GM12864 (cell line): Measurements from ENCODE around the gene KCNJ9.
"Not testable (repeated sequence)": the region's sequence is repeated elsewhere in the genome, so short reads cannot be mapped to it uniquely, and the experiment has no call there.

Source experiments
- DNase-seq: peaks from one replicate; pipeline ENCODE4 v3.0.0-alpha.2; 2011; ENCODE audit warnings: low read depth
- H3K4me3 ChIP-seq: 2 replicates; pipeline ENCODE4 v1.5.1; 2011; ENCODE audit warnings: mild to moderate bottlenecking, low read depth, low read length, control low read depth
- CTCF ChIP-seq: IDR thresholded peaks from 2 replicates; pipeline ENCODE4 v1.5.1; 2011; ENCODE audit warnings: low read depth, mild to moderate bottlenecking, moderate library complexity, low read length, control low read depth, inconsistent platforms; ENCODE audit errors: missing control alignments

KCNJ9 gene

GRCh38 chr1:160125746-160126145, 44.4 kb downstream of the KCNJ9 start:
- no peak overlapping the region for H3K4me3 ChIP-seq
- no peak for DNase-seq
- TF ChIP-seq CTCF: no peak

- not testable (repeated sequence) for H3K4me3 ChIP-seq, DNase-seq
These were observed 45.0 kb downstream of the KCNJ9 start for GRCh38 chr1:160126342-160126741.

- DNase-seq: no peak
- no peak for TF ChIP-seq CTCF
- H3K4me3 ChIP-seq: no peak overlapping the region
These were observed 46.0 kb downstream of the KCNJ9 start for GRCh38 chr1:160127381-160127780.

- H3K4me3 ChIP-seq: no peak overlapping the region
- no peak for DNase-seq
- no peak for TF ChIP-seq CTCF
These were observed 46.7 kb downstream of the KCNJ9 start for GRCh38 chr1:160127865-160128523.

- no peak for DNase-seq
- no peak overlapping the region for H3K4me3 ChIP-seq
- TF ChIP-seq CTCF: no peak
These were observed 47.3 kb downstream of the KCNJ9 start for GRCh38 chr1:160128636-160129035.

- no peak for DNase-seq
These were observed 47.7 kb downstream of the KCNJ9 start for GRCh38 chr1:160129046-160129445.

GRCh38 chr1:160129558-160129957, 48.2 kb downstream of the KCNJ9 start:
- TF ChIP-seq CTCF: no peak
- H3K4me3 ChIP-seq: no peak overlapping the region
- DNase-seq: no peak

More at GRCh38 chr1:160129046-160129445, 47.7 kb downstream of the KCNJ9 start:
- no peak overlapping the region for H3K4me3 ChIP-seq
- TF ChIP-seq CTCF: no peak
